ENCODE results near the gene FGF12.
A peak's percentile ranks its signal among the peaks of the same experiment; 100 is the strongest.

The FGF12 gene

DNA sequence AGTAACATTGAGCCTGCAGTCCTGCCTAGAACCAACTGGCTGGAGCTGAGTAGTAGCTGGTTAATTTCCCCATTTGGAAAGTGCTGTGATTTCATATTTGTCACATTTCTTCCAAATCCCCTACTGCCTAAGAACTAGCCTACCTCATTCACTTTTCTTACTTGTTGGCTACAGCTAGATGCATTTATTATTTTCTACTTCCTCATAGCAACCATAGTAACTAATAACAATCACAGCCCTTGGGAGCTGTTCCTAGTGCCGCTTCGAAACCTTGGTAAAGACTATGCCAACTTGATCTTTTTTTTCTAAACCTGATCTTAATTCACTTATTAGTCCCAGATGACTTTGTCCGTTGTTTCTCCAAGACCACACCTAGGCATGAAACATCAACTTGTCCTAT, 240.3 kb downstream of the FGF12 start:
- no peak for DNase-seq

DNA sequence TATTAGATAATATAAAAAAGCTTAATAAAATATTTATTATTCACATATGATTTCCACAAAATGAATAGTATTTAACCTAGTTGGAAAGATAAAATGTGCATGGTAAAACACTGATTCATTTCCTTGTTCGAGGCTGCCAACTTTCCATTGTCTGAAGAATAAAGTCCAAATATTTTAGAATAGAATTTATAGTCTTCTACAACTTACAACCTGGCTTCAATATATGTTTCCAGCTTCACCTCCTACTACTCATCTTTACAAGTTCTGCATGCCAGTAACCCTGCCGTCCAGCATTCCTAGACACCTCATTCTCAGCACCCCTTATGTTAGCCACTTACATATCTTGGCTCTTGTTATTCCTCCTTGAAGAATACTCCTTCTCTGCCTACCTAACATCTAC, 244.5 kb downstream of the FGF12 start:
- no peak for DNase-seq

DNA sequence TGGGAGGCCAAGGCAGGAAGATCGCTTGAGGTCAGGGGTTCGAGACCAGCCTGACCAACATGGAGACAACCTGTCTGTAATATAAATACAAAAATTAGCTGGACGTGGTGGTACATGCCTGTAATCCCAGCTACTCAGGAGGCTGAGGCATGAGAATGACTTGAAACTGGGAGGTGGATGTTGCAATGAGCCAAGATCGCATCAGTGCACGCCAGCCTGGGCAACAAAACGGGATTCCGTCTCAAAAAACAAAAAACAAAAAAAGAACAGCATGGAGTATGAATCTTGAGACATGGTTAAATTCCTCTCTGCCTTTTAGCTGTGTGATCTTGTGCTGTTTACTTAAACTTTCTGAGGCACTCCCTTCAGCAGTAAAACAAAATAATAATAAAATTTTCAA, 244.9 kb downstream of the FGF12 start:
- DNase-seq, result no peak

DNA sequence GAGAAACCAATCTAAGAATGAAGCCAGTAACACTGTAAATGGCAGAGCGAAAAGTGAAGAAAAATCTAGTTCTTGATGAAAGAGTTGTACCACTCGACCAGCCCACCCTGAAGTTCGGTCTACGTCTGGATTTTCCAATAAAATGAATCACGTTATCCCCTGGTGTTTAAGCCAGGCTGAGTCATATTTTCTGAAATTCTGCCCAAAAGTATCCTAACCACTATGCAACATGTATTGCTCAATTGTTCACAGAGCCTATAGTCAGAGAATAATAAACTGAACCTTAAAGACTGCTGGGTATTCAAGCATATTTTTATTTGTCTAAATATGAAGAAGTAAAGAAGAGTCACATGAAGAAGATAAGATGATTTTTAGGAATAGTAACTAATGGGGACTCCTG, 245.7 kb downstream of the FGF12 start:
- DNase-seq, result no peak

GRCh38 chr3:192467230-192468140, 259.9 kb downstream of the FGF12 start:
- peak; percentile 86 for DNase-seq

DNA sequence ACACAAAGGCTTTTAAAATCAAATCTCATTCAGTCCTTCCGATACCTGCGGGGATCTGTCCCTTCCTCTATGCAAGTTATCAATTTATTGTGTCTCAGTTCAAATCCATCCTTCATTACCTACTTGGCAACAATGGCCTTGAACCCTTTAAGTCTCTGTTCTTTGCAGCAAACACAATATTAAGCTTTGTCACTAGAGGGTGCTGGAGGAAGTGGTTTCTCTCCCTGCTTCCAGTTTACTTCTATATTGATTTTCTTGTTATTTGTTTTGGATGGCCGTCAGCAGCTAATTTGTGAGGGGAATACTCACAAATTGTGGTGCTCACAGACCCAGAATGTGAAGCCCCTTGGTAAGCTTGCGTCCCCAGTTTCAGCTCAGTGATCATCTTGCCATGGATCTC, 278.3 kb downstream of the FGF12 start:
- DNase-seq, result peak; percentile 48

DNA sequence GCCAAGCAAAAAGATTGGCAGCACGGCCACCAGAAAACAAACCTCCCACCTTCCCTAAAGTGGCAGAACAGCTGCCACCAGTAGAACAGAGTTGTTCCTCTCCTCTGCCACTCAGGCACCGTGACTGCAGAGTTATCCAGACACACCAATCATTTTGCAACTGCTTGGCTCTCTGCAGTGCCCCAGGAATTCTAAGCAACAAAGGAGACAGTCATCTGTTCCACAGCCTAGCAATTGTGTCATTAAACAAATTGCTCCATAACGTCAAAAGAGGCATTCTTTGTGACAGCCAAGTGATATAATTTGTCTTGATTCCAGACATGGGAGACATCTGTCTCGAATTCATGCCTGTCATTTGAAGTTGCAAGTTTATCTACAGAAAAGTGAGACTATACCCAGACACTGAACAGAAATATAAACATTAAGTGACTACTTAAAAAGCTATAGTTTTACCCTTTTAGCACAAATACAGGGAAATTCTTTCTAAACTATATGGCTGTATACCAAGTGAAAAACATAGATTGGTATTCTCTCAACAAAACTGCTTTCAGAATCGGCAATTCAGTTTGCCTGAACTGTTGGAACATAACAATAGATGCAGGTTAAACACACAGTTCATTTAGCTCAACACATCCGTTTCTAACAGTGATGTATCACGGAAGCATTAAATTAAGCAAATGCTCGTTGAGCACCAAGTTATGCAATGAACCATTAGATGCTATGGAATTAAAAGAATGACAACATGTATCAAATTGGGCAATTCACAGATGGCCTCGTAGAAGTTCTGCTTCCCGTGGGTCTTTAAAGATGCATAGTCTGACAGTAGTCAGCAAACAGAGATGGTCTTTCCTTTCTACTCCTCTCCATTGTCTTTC, 281.3 kb downstream of the FGF12 start:
- DNase-seq, result peak; percentile 21

DNA sequence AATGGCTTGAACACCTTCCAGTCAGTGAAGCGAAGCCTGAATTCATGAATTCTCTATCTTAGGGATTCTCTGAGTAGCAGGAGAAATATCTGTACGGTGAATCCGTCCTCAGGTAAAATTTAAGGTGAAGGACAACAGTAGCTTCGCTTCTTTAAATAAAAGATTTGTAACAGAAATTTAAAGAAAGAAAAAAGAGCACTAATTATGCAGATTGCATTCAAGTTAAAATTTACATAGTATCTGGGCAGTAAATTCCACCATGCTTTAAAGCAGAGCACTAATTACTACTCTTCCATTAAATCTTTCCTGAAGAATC, 282.6 kb downstream of the FGF12 start:
- DNase-seq, result no peak

GRCh38 chr3:192444096-192444790, 283.1 kb downstream of the FGF12 start:
- DNase-seq, result peak; percentile 88

GRCh38 chr3:192435241-192435640, 292.1 kb downstream of the FGF12 start:
- DNase-seq, result peak; percentile 97

GRCh38 chr3:192434186-192434585, 293.2 kb downstream of the FGF12 start:
- DNase-seq, result peak; percentile 36

DNA sequence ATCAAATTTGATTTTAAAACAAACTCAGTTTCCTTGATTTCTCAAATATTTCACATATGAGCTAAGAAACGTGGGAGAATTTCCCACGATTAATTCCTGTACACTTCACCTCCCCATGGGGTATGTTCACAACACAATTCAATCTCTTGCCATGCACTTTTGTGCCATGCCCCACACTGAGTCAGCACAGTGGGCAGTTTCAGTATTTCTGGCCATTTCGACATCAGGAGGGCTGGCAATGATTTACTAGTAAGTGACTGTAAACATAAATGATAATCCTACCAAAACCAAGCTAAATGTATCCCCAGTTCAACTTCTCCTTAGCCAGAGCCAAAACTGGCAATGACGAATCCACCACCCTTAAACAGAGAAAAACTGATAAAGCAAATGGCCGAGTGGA, 293.6 kb downstream of the FGF12 start:
- DNase-seq, result no peak

DNA sequence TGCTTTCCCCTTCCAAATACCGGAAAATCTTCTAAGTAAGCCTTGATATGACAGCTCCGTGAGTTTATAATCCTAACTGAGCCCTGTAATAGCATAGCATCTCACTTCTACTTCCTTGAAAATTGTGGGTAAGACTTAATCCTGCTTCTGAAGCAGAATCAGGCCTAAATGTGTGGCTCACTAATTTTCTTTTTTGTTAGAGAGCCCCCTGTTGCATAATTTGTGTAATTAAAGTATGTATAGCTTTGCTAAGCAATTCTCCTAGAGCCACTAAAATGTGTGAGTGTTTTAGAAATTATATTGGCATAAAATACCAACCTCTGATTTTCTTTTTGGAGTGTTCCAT, 304.4 kb downstream of the FGF12 start:
- DNase-seq, result peak; percentile 83

DNA sequence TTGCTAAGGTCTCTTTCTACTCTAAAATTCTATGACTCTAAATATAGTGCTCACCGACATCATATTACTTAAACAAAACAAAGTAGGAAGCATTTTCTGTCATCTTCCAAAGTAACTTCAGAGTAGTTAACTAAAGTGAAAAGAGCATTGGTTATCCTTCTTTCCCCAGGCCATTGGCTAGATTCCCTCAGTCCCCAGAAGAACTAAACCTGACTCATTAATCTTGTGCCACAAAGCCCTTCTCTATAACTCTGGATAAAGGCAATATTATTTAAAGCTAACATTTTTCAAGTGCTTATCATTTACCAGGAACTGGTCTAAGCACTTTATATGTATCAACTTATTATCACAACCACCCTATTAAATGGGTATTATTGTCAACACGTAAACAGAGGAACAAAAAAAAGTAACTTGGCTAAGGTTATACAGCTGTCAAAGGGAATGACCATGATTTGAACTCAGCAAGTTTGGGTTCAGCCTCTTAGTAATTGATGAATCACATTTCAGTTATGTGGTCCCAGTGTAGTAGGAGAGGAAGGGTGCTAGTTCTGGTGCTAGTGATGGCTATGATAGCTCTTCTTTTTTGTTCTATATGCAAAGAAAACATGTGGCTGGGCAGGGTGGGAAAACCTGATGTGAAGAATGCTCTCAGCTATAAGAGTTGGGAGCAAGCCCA, 304.9 kb downstream of the FGF12 start:
- DNase-seq, result no peak

- no peak for DNase-seq
Measured at GRCh38 chr3:192419312-192419711, 308.0 kb downstream of the FGF12 start.

DNA sequence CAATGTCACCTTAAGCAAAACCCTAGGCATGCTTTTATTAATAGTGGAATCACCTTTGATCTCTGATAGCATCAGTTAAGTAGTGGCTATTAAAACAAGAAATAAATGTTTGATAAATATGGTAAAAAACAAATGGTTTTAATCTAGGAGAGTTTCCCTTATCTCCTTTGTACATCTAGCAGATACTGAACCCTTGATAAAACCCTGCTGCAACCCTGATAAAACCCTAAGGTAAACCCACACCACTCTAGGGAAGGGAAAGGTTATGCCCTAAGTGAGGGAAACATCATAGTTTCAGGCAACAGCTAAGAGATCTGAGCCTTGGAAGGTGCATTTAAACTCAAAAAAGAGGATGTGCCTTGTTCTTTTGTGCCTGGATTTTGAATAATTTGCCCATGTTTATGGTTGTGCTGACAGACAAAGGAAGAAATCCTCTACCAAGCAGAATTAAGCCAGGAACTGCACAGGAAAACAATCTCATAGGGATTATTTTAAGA, 309.7 kb downstream of the FGF12 start:
- DNase-seq, result no peak

DNA sequence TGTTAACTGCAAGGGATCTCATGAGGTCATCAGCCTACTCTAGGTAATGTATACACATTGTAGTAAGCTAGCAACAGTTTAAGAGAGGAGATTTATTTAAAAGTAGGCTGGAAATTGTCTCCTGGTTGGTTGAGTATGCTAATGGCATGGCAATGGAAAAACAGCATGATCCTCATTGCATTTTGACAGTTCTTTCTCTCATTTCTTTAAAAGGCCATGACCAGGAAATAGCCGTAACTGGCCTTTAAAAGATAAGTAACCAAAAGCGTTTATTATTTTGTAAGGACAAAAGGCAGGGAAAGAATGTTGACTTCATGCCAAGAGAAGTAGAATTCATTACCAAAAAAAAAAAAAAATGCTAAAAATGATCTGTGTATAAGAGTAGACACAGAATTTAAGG, 310.3 kb downstream of the FGF12 start:
- no peak for DNase-seq

DNA sequence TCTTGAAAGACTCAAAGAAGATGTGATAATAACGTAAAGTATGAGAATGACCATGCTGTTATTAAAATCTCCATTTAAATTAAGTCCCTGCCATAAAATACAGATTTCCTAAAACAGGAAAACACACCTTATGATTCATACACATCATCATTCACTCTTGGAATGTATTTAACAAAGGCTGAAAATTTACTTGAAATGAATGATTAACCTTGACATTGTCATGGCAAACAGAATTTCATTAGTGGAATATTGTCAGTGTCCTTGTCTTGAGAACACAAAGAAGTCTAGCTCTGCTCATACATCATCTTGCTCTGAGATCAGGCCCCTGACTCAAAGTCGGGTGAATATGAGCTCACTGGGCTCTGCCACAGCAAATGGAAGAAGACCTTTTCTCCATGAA, 313.9 kb downstream of the FGF12 start:
- no peak for DNase-seq

DNA sequence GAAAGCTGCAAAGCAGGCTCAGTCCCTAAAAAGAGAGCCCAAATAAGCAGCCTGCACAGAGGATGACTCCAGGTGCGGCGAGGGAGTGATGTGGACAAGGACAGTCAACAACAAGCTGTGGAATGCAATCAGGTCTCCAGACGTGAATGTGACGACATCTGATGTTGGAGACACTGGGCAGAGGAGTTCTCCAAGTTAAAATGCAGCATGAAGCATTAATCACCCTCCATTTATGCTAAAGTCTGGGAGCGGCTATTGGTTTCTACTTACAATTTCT, 316.7 kb downstream of the FGF12 start:
- no peak for DNase-seq

GRCh38 chr3:192409838-192410683, 317.3 kb downstream of the FGF12 start:
- peak; percentile 81 for DNase-seq

DNA sequence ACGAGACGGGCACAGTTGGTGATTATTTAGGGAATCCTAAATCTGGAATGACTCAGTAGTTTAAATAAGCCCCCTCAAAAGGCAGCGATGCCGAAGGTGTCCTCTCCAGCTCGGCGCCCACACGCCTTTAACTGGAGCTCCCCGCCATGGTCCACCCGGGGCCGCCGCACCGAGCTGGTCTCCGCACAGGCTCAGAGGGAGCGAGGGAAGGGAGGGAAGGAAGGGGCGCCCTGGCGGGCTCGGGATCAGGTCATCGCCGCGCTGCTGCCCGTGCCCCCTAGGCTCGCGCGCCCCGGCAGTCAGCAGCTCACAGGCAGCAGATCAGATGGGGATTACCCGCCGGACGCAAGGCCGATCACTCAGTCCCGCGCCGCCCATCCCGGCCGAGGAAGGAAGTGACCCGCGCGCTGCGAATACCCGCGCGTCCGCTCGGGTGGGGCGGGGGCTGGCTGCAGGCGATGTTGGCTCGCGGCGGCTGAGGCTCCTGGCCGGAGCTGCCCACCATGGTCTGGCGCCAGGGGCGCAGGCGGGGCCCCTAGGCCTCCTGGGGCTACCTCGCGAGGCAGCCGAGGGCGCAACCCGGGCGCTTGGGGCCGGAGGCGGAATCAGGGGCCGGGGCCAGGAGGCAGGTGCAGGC, 318.0 kb downstream of the FGF12 start:
- peak; percentile 80 for DNase-seq

All from NCI-H82 (cell line).